Keratinocyte (primary cell): ENCODE results near the gene IRX4.

Source experiments
- CTCF ChIP-seq, 3 experiments: IDR thresholded peaks in 1 of 3; conservative IDR thresholded peaks in 1 of 3; optimal IDR thresholded peaks in 1 of 3; 2 replicates in 2 of 3; 3 replicates in 1 of 3; pipeline versions ENCODE3 to v1.5.1; 2011; ENCODE audit warnings: low read length in 3 of 3, mild to moderate bottlenecking in 3 of 3, moderate library complexity in 2 of 3, control low read depth in 1 of 3, inconsistent platforms in 1 of 3; ENCODE audit not compliant: insufficient read depth in 2 of 3; ENCODE audit errors: extremely low read depth in 1 of 3
- EZH2 ChIP-seq: IDR thresholded peaks from one replicate; pipeline ENCODE4 v1.6.1; 2012; ENCODE audit warnings: inconsistent platforms, mild to moderate bottlenecking, low read length, moderate library complexity

GRCh38 chr5:1879292-1880263, 3.1 kb downstream of the IRX4 start:
- TF ChIP-seq CTCF (optimal IDR thresholded peaks at IDR 0.05 in 1 of 3, IDR thresholded peaks at IDR 0.05 in 1 of 3, conservative IDR thresholded peaks at IDR 0.05 in 1 of 3; ENCODE audit: extremely low read depth in 1 of 3, insufficient read depth in 2 of 3, low read length in 3 of 3), result no peak
- TF ChIP-seq EZH2, result no peak
